NCI-H2029 (cell line): ENCODE data around the gene GPR180.
A peak's percentile ranks its signal among the peaks of the same experiment; 100 is the strongest.

Experiments
- DNase-seq: peaks from one replicate; lab custom pipeline; 2025; lab: John Stamatoyannopoulos, UW

The GPR180 gene

DNA sequence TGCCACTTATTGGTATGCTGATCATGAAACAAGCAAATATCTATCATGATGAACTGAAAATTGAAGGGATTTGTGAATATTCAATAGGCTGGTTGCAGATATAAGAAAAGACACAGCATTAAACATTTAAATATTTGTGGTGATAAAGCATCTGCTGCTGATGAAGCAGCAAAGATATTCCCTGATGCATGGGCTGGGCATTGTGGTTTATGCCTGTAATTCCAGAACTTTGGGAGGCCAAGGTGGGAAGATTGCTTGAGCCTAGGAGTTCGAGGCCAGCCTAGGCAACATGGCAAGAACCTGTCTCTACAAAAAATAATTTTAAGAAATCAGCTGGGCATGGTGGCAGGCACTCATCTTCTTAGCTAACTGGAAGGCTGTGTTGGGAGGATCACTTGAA is 54.5 kb downstream of the GPR180 start:
- no peak for DNase-seq

DNA sequence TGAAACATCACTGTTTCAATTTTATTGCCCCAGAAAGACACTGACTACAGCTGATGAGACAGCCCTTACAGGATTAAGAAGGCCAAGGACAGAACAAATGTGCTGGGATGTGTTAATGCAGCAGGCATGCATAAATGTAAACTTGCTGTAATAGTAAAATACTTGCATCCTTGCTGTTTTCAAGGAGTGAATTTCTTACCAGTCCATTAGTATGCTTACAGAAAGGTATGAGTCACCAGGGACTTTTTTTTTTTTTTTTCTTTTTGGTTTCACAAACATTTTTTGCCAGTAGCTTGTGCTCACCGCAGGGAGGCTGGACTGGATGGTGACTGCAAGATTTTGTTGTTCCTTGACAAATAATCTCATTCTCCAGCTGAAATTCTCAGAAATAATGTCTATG is 55.1 kb downstream of the GPR180 start:
- DNase-seq: no peak

DNA sequence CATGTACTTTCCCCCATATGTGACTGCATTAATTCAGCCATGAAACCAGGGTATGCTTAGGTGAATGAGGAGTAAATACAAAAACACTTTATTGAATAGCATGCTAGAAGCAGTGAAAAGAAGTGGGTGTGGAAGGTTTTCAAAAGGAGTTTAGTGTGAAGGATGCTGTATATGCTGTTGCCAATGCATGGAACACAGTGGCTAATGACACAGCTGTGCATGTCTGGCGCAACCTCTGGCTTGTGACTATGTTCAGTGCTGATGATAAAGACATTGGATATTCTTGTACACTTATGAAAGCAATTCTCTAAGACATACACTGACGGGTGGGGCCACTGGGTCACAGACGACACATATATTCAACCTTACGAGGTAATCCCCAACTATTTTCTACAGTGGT is 55.5 kb downstream of the GPR180 start:
- DNase-seq: no peak

DNA sequence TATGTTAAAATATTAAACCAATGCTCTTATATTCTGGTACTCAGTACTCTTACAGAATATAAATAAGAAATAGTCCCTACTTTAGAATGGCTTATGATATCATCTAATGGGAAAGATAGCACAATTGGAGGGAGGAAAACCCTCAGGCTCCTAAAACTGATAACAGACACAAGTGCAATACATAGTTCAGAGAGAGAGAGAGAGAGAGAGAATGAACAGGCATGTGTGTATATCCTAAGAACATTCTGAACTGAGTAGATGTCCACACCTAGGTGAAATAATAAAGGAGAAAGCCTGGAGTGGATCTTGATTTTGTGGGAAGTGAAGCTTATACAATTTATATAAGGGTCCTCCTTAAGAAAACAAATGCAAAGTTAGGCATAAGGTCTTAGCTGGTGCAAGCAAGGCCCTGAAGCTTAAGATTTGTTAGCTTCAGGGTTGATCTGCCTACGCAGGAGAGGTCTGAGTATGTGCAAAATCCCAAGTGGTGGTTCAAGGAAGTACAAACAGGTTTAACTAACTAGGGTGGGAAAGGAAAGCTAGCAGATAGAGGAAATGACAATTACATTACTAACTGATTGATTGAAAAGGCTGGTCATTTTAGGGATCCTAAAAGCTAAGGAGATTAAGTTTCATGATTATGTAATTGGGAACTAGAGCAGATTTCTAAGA is 57.4 kb downstream of the GPR180 start:
- no peak for DNase-seq

DNA sequence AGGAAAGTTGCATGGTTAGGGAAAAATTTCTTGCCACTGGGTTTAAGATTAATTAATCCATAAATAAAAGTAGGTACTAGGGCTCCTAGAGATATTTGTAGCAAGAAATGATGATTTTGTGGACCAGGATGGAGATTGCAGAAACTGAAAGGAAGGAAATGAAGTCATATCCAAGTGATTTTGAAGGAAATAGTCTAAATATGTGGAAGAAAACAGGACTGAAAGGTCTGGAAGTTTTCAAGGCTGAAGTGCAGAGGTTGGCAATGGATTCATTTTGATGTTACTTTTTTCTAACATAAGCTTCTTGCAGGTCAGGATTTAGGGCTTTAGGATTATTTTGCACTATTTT is 57.9 kb downstream of the GPR180 start:
- DNase-seq: no peak

DNA sequence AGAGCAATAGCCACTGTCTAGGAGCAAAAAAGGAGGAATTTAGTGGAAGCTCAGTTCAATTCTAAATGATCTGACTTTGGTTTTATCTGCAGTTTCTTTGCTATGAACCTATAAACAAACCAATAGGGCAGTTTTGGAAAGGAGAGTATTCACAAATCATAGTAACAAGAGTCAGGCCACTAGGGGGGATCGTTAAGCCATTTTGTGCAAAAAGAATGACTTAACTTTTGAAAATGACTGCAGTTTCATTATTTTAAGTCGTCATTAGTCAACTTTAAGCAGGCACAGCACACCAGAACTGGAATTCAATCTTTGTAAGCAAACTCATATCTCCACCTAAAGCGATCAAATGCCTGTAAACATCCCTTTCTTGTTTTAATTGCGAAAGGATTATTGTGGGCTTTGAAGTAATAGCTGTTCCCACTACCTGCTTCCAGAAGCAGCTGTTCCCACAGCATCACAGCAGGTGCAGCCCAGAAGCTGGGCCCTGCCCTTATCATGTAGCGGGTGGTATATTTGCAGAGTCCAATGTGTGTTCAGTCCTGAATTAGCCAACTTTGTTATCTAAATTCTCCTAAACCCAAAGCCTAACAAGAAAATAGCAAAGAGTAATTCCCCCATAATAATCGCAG is 59.2 kb downstream of the GPR180 start:
- DNase-seq: no peak

DNA sequence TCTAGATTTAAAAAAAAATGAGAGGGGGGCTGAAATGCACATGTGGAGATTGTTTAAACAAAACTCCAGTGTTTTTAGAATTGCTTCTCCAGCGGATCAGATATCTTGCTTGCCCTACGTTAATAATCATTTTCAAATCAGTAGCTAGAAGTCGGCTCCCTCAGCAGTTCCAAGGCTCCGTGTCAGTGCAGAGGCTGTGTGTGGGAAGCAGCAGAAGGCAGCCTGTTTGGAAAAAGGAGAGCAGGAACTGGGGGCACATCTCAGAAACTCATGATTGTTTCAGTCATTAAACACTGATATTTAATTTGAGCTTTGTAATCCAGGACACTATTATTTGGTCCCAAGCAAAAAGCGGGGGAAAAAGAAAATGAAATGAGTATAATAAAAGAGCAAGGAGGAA is 59.7 kb downstream of the GPR180 start:
- DNase-seq: no peak

DNA sequence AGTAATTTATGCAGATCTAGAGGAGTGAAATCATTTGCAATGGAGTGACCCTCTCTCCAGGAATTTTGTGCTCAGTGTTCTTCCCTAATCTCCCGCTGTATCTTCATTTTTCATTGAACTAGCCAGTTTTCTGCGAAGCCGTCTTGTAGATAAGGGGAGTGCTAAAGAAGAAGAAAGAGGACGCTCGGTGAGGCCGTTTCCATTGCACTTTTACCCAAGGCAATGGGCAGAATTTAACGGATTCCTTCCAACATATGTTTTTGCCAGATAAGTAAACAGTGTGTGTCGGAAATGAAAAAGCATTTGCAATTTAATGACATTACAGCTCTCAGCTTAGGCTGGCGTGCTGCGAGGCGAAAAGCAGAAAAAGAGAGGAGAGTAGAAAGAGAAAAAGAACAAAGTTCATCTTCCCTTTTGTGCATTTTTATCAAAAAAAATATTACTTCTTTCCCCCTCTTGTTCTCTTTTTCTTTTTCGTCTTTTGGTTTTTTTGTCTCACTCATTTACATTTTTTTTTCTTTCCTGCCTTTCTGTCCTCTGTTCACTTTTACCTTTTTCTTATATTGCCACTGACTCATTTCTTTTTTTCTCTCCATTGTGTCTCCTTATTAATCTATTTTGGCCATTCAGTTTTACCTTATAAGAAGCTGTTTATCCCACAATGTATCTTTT is 60.8 kb downstream of the GPR180 start:
- no peak for DNase-seq

DNA sequence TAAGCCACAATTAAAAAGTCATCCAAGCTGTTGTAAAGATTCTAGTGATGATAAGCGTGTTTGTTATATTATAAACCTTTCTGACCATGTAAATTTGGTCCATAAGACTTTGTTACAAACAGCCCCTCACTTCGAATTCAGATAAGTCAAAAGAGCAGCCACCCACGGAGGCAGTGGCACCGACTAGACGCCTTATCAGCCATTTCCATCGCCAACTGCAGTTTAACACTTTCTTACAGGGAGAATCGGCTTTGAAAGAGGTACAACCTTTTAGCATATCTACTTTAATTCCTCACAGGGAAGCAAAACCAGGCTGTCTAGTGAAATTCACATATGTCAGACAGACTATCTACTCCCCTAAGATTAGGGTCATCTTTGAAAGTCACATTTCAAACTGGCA is 63.2 kb downstream of the GPR180 start:
- no peak for DNase-seq

DNA sequence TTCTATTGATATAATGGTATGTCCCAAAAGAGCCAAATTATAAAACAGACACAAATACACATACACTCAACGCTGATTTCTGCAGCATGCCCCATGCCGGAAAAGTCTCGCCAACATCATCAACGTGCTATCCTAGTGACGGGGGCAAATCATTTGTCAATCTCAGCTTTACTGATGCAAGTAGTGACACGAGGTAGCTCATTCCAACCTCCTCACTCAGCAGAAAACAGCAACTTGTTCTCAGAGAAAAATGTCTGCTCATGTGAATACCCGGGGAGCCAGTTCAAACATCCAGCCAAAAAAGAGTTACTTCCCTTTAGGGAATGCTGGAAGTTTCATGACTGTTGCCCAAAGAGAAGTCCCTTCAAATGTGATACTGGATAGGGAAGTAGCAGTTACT is 64.4 kb downstream of the GPR180 start:
- no peak for DNase-seq

DNA sequence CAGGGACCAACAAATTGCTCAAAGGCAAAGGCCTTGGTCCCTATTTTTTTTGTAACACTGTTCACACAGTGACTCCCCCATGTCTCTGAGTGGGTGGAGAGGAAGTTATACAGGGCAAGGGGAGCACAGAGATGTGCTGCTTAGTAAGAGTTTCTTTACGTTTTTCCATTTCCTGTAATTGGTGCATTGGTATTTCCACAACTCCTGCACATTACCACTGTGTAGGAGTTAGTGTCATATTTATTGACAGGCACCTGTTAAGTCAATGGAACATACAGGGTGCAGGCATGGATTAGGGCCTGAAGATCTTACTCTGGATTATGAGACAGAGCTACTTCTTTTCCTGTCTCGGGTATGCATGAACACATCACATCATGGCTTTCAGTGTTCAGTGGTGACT is 65.5 kb downstream of the GPR180 start:
- no peak for DNase-seq

DNA sequence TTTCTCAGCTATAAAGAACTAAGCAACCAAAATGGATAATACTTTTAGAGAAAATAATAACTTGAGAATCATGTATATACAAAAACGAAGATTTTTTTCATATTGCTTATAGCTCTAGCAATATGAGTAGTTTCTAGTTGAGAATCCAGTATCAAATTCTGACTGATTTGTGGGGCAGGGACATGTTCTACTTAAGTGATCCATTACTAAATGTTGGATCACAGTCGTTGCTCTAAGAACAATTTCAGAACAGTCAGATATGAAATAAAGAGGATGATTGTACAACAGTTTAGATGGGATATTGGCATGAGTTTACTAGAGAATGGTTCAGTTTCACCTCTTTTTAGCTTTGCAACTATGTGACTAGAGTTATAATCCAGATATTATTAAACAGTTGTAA is 70.7 kb downstream of the GPR180 start:
- no peak for DNase-seq

DNA sequence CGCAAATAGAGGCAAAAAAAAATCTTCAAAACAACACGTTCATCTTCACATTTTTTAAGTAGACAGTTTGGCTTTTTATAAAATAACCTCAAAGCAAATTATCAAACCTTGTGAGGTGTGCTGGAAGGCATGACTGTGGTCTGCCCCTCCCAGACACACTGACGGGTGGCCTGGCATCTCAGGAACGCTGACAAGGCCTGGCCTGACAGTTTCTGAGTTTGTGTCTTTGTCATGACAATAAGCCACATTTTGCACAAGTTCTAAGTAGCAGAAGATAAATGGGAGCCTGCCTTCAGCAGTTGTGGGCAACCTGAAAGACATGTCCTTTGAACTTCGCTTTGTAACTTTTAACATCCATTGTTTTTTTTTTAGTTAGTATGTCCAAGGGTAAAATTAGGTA is 72.2 kb downstream of the GPR180 start:
- no peak for DNase-seq

DNA sequence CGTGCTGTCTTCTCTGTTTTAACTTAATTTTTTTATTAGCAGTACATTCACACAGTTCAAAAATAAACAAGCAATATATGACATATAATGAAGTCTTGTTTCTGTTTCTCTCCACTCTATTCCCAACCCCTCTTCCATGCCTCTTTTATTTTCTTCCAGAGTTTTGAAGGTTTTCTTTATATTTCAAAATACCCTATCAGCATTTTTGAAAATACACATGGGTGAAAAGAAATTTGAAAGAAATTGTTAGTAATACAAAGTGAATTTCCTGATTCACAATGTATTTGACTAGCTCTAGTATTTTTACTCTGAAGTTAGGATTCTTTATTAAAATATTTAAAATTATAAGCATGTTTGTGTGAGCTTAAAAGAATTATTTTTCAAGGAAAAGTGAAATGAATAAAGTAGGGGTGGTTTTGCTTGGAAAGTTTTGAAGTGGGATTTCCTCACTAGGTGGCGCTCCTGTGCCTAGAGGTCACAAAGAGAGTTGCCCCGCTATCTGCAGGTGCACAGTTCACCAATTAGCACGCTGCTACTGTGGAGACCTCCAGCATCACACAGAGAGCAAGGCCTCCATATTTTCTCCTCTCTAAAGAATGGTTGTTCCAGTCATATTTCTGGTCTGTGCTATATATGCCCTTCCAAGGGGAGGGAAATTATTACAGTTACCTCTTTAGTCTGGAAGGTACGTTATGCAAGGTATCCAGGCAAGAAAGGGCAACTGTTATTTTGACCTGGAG is 73.1 kb downstream of the GPR180 start:
- peak; percentile 24 for DNase-seq

DNA sequence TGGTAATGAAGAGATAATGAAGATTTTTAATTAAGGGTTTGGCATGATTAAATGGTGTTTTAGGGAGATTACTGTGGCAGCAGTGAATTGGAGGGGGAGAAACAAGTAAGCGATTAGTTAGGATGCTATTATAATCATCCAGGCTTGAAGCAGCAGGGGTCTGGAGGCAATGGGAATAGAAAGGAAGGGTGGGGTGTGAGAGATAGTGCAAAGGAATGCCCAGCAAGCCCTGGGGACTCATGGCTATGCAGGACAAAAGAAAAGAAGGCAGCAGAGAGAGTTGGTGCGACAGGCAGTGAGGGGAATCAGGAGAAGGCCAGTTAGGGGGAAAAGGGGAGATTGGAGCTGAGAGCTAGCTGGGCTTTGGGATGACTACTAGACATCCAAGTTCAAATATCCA is 76.1 kb downstream of the GPR180 start:
- no peak for DNase-seq

DNA sequence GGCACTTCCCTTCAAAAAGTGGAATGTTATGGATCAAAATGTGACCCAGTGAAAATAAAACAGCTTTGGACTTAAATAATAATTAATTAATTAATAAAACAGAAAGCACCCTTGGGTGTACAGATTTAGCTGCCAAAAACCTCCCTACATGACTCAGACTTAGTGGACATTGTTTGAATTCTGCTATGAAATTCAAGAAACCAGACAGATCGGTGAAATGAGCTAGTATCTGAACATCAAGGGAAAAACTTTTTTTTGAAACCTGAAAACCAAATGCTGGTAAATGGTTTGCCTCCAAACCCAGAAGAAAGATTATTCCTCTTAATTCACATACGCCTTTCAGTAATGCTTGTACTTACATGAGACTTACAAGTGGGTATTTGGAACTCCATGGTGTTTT is 77.2 kb downstream of the GPR180 start:
- DNase-seq: no peak

DNA sequence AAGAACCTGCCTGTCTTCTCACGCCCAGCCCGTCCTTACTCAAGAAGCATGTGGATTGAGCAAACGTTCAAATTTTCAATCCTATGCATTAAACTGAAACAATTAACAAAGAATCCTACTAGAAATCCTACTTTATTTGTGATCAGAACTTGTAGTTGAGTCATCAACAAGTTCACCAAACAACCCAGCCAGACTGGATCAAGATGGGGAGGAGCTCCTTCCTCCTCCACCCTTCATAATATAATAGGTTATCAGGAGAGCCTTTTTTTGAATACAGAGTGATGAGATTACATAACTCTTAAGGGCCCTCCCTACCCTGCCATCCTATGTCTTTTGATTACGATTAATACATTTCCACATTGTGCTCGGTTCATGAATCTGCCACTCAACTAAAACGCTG is 78.0 kb downstream of the GPR180 start:
- DNase-seq: no peak

DNA sequence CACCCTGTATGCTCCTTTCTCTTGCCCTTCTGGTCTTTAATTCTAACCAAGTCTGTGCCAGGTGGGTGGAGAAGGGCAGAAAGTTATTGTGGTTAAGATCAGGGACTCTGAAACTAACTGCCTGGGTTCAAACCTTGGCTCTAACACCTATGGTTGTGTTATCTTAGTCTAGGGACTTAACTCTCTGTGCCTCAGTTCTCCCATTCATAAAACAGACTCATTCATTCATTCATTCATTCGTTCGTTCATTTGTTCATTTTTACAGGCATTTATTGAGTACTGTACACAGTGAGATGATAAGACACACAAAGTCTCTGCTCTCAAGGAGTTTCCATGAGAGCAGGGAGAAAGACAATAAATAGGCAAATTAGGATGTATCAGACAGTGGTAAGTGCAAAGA is 80.6 kb downstream of the GPR180 start:
- no peak for DNase-seq

DNA sequence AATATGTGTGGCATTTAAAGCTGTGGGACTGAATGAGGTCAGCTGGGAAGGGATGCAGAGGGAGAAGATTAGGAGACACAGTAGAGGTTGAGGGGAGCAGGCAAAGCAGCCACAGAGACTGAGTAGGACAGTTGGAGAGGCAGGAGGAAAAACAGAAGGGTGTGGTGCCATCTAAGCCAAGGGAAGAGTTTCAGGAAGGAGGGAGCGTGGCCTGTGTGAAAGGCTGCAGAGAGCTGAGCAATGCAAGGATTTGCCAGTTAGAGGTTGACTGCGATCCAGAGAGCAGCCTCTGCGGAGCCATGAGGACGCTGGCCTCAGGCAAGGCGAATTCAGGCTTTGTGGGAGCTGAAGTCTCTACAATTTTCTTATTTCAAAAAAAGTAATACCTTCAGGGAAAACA is 81.8 kb downstream of the GPR180 start:
- no peak for DNase-seq
